Activated T-cell treated with anti-CD3 and anti-CD28 coated beads, Interleukin-2, amount 50 U/mL, for 72 hours (primary cell): ENCODE measurements around the gene TET3. TPM values are rescaled to one million over a fixed set of nuclear protein-coding genes. Genes with fewer than 3 reads are reported as not detected.

Source experiments
- ATAC-seq, 2 donors: fragments of 150-1000 bp; cut with Tn5 transposase; replicated peaks in 1 of 2; 2 replicates each; pipeline ENCODE4 v1.10.0; 2021; ENCODE audit warnings: moderate library complexity in 2 of 2, mild to moderate bottlenecking in 1 of 2
- DNase-seq, 2 donors: peaks; one replicate each; pipeline ENCODE4 v3.0.0; 2021 to 2022; ENCODE audit warnings: mixed read lengths in 1 of 2
- H3K27ac Mint-ChIP-seq: one replicate; pipeline ENCODE4 v1.8.0; 2022; ENCODE audit warnings: mild to moderate bottlenecking, moderate library complexity, mixed read lengths
- H3K27me3 Mint-ChIP-seq: one replicate; pipeline ENCODE4 v1.8.0; 2022; ENCODE audit warnings: low read depth, mixed read lengths
- H3K36me3 Mint-ChIP-seq, 2 donors: one replicate each; pipeline ENCODE4 v1.8.0; 2022; ENCODE audit warnings: mixed read lengths in 2 of 2, mild to moderate bottlenecking in 1 of 2; ENCODE audit not compliant: insufficient read depth in 2 of 2
- H3K4me1 Mint-ChIP-seq: one replicate; pipeline ENCODE4 v1.8.0; 2022; ENCODE audit warnings: low read depth, mixed read lengths
- H3K4me3 Mint-ChIP-seq, 2 donors: one replicate each; pipeline ENCODE4 v1.8.0; 2022; ENCODE audit warnings: mild to moderate bottlenecking in 2 of 2, mixed read lengths in 2 of 2, moderate library complexity in 2 of 2
- H3K9me3 Mint-ChIP-seq, 2 donors: one replicate each; pipeline ENCODE4 v1.8.0; 2022; ENCODE audit warnings: mixed read lengths in 2 of 2
- total RNA-seq, 2 donors: library from RNA; stranded (reverse); gene quantifications; one replicate each; pipeline ENCODE4 v1.2.3, GENCODE V29; 2022

The TET3 gene
- total RNA-seq, 2 donors from 2014 or later = 18.6 to 19.7 TPM

- Mint-ChIP-seq H3K4me1 (peaks cover 56% of the 10 kb centered on the region), H3K4me3 (peak overlapping the region; percentile 83 to 87), H3K27ac (peak overlapping the region; percentile 84), H3K36me3 (no peaks in the 10 kb centered on the region), H3K27me3 (no peaks in the 10 kb centered on the region), H3K9me3 (no peaks in the 10 kb centered on the region)
- DNase-seq (no peak), ATAC-seq (no peak)
These were observed 14.4 kb upstream of the TET3 start for GRCh38 chr2:73970141-73970803.

GRCh38 chr2:73970850-73971471, 13.7 kb upstream of the TET3 start:
- H3K27ac Mint-ChIP-seq = peak overlapping the region; percentile 84

DNA sequence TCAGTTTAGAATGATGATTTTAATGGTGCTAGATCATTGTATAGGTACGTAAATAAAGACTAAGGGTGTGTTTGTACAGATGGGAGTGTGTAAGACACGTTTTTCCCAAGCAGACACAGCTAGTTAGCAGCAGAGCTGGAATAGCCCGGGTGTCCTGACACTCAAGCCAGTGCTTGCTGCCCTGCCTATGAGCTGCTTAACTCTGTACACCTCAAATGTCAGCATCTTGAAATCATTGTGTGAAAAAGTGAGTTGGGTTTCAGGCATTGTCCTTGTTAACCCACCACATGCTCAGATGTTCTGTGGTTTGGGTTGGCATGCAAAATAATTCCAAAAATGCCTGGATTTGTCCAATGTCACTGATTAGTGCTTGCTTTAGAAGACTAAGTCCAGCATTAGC, 13.0 kb upstream of the TET3 start:
- H3K27me3 Mint-ChIP-seq = no peaks in the 10 kb centered on the region
- no peaks in the 10 kb centered on the region for H3K36me3 Mint-ChIP-seq
- H3K27ac Mint-ChIP-seq = peak overlapping the region; percentile 82
- ATAC-seq (no peak), DNase-seq (no peak)
- peaks cover 65% of the 10 kb centered on the region for H3K4me1 Mint-ChIP-seq
- peak overlapping the region; percentile 83 to 87 for H3K4me3 Mint-ChIP-seq
- H3K9me3 Mint-ChIP-seq = no peaks in the 10 kb centered on the region

More at GRCh38 chr2:73970850-73971471, 13.7 kb upstream of the TET3 start:
- peaks cover 60% of the 10 kb centered on the region for H3K4me1 Mint-ChIP-seq
- peak; percentile 65 to 67 for DNase-seq
- H3K9me3 Mint-ChIP-seq = no peaks in the 10 kb centered on the region
- ATAC-seq = peak; percentile 83 to 85
- H3K27me3 Mint-ChIP-seq = no peaks in the 10 kb centered on the region
- H3K4me3 Mint-ChIP-seq = peak overlapping the region; percentile 83 to 87
- H3K36me3 Mint-ChIP-seq = no peaks in the 10 kb centered on the region

- no peak for ATAC-seq
- H3K36me3 Mint-ChIP-seq = no peaks in the 10 kb centered on the region
- H3K4me3 Mint-ChIP-seq = no peak overlapping the region
- peaks cover 76% of the 10 kb centered on the region for H3K4me1 Mint-ChIP-seq
- DNase-seq = no peak
- H3K27ac Mint-ChIP-seq = no peak overlapping the region
- H3K9me3 Mint-ChIP-seq = no peaks in the 10 kb centered on the region
- no peaks in the 10 kb centered on the region for H3K27me3 Mint-ChIP-seq
These were observed 11.9 kb upstream of the TET3 start for GRCh38 chr2:73972846-73973245.

GRCh38 chr2:73975731-73976130, 9.0 kb upstream of the TET3 start:
- H3K27ac Mint-ChIP-seq = no peak overlapping the region
- peaks cover 77% of the 10 kb centered on the region for H3K4me1 Mint-ChIP-seq
- no peaks in the 10 kb centered on the region for H3K9me3 Mint-ChIP-seq
- no peaks in the 10 kb centered on the region for H3K27me3 Mint-ChIP-seq
- no peak overlapping the region for H3K4me3 Mint-ChIP-seq
- DNase-seq (no peak), ATAC-seq (no peak)
- no peaks in the 10 kb centered on the region for H3K36me3 Mint-ChIP-seq

GRCh38 chr2:73976803-73977202, 7.9 kb upstream of the TET3 start:
- Mint-ChIP-seq H3K27me3 (no peaks in the 10 kb centered on the region), H3K4me3 (peak overlapping the region in 1 of 2 donors; percentile 13), H3K36me3 (no peaks in the 10 kb centered on the region), H3K27ac (no peak overlapping the region), H3K9me3 (no peaks in the 10 kb centered on the region), H3K4me1 (peaks cover 77% of the 10 kb centered on the region)
- no peak for DNase-seq
- no peak for ATAC-seq

- H3K9me3 Mint-ChIP-seq = no peaks in the 10 kb centered on the region
- peaks cover 77% of the 10 kb centered on the region for H3K4me1 Mint-ChIP-seq
- H3K27me3 Mint-ChIP-seq = no peaks in the 10 kb centered on the region
- DNase-seq = no peak
- peak overlapping the region; percentile 9 to 54 for H3K4me3 Mint-ChIP-seq
- H3K36me3 Mint-ChIP-seq = no peaks in the 10 kb centered on the region
- no peak for ATAC-seq
- H3K27ac Mint-ChIP-seq = no peak overlapping the region
These were observed 7.2 kb upstream of the TET3 start for GRCh38 chr2:73977466-73977865.

DNA sequence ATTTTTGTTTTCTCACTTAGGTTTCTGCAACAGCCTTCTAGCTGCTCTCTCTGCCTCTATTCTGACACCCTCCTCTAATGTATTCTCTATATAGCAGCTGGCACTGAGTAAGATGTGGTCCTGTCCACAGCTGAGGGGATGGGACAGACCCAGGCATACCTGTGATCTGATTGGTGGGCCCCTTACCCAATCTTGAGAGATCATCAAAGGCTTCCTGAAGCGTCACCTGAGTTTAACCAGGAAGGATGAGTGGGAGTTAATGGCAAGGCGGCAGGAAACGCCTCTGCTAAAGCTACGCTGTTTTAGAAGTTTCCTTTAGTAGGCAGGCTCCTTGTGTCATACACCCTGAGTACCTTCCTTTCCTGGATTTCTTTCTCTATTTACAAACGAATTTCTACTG, 5.7 kb upstream of the TET3 start:
- DNase-seq = peak; percentile 69 to 78
- no peaks in the 10 kb centered on the region for H3K27me3 Mint-ChIP-seq
- peak; percentile 92 to 95 for ATAC-seq
- H3K4me1 Mint-ChIP-seq = peaks cover 85% of the 10 kb centered on the region
- no peaks in the 10 kb centered on the region for H3K9me3 Mint-ChIP-seq
- H3K36me3 Mint-ChIP-seq = no peaks in the 10 kb centered on the region
- peak overlapping the region; percentile 71 to 80 for H3K4me3 Mint-ChIP-seq
- peak overlapping the region; percentile 66 for H3K27ac Mint-ChIP-seq

DNA sequence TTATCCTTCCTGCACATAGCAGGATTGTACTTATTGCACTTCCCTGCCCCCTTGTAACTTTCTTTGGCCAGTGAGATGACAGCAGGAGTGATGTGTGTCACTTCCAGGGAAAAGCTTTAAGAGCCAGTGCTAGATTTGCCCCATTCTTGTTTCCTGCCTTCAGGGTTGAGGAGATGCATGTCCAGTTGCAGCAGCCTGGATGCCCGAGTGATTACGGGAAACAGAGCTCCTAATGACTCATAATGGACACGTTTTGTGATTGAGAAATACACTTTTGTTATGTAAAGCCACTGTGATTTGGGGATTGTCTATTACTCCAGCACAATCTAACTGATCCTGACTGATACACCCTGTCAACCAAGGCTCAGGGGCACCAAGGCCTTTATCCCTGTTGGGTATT, 5.0 kb upstream of the TET3 start:
- Mint-ChIP-seq H3K9me3 (no peaks in the 10 kb centered on the region), H3K36me3 (no peaks in the 10 kb centered on the region), H3K27ac (peak overlapping the region; percentile 66), H3K4me3 (peak overlapping the region; percentile 71 to 80), H3K4me1 (peaks cover 85% of the 10 kb centered on the region), H3K27me3 (no peaks in the 10 kb centered on the region)
- DNase-seq (no peak), ATAC-seq (peak in 1 of 2 donors; percentile 8)

DNA sequence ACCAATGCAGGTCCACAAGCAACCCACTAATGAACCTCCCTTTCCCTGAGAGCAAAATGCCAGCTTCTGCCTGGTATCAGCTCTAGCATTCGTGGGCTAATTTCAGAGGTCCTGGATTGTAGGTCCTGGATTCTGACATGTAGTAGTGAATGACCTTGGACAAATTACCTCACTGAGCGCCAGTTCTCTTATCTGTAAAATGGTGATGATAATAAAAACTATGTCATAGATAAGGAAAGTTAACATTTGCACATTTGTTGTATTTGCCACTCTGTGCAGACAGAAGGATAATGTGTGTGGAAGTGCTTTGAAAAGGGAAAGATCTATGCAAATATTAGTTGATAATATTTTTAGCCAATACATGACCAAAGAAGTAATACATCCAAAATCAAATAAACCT, 4.1 kb upstream of the TET3 start:
- H3K4me3 Mint-ChIP-seq = peak overlapping the region; percentile 71 to 80

GRCh38 chr2:73981081-73982001, 3.4 kb upstream of the TET3 start:
- peaks cover 84% of the 10 kb centered on the region for H3K4me1 Mint-ChIP-seq
- H3K27me3 Mint-ChIP-seq = no peaks in the 10 kb centered on the region
- no peaks in the 10 kb centered on the region for H3K9me3 Mint-ChIP-seq
- no peaks in the 10 kb centered on the region for H3K36me3 Mint-ChIP-seq
- ATAC-seq (no peak), DNase-seq (peak; percentile 50 to 60)
- H3K4me3 Mint-ChIP-seq = peak overlapping the region; percentile 71 to 80
- no peak overlapping the region for H3K27ac Mint-ChIP-seq

More for the DNA sequence above, 4.1 kb upstream of the TET3 start:
- no peak overlapping the region for H3K27ac Mint-ChIP-seq
- no peak for DNase-seq
- peaks cover 82% of the 10 kb centered on the region for H3K4me1 Mint-ChIP-seq
- ATAC-seq = no peak
- no peaks in the 10 kb centered on the region for H3K36me3 Mint-ChIP-seq
- H3K9me3 Mint-ChIP-seq = no peaks in the 10 kb centered on the region
- no peaks in the 10 kb centered on the region for H3K27me3 Mint-ChIP-seq

- H3K27me3 Mint-ChIP-seq = no peaks in the 10 kb centered on the region
- no peaks in the 10 kb centered on the region for H3K9me3 Mint-ChIP-seq
- H3K36me3 Mint-ChIP-seq = peaks cover 0 to 5% of the 10 kb centered on the region in 2 donors
- peak overlapping the region; percentile 71 to 80 for H3K4me3 Mint-ChIP-seq
- no peak for ATAC-seq
- no peak overlapping the region for H3K27ac Mint-ChIP-seq
- H3K4me1 Mint-ChIP-seq = peaks cover 84% of the 10 kb centered on the region
- DNase-seq = no peak
These were observed 2.5 kb upstream of the TET3 start for GRCh38 chr2:73982140-73982617.
